Kasumi-1 (cell line): ENCODE results near the gene PEA15.
A peak's percentile ranks its signal among the peaks of the same experiment; 100 is the strongest.

Source experiments
- DNase-seq, 2 experiments: peaks; one replicate each; lab custom pipeline; 2025; lab: John Stamatoyannopoulos, UW

PEA15 gene

GRCh38 chr1:160205242-160206035, at the start of gene PEA15:
Gene PEA15, plus strand, starts transcription at chr1:160205384. Its CDS starts 6,161 bp downstream, at chr1:160211545.
- DNase-seq, result peak in 1 of 2 experiments; percentile 24

DNA sequence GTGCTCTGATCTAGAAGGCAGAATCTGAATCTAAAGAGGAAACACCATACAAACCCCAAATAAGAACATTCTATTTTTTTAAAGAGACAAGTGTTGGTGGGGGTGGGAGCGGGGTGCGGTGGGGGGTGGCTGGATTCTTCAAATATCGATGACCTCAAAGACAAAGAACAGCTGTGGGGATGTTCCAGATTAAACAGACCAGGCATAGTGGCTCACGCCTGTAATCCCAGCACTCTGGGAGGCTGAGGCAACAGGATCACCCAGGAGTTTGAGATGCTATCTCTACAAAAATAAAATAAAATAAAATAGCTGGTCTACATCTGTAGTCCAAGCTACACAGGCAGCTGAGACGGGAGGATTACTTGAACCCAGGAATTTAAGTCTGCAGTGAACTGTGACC, 48.8 kb upstream of the PEA15 start:
- DNase-seq, result no peak

DNA sequence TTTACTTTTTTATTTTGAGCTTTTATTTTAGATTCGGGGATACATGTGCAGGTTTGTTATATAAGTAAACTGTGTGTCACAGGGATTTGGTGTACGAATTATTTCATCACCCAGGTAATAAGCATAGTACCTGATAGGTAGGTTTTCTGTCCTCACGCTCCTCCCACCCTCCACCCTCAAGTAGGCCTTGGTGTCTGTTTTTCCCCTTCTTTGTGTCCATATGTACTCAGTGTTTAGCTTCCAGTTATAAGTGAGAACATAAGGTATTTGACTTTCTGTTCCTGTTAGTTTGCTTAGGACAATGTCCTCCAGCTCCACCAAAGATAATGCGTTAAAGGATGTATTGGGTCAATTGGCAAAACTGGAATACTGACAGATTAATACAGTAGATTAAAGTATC, 48.0 kb upstream of the PEA15 start:
- no peak for DNase-seq

- no peak for DNase-seq
Measured at GRCh38 chr1:160158031-160158430, 47.2 kb upstream of the PEA15 start.

- no peak for DNase-seq
Measured at GRCh38 chr1:160158534-160158933, 46.6 kb upstream of the PEA15 start.

DNA sequence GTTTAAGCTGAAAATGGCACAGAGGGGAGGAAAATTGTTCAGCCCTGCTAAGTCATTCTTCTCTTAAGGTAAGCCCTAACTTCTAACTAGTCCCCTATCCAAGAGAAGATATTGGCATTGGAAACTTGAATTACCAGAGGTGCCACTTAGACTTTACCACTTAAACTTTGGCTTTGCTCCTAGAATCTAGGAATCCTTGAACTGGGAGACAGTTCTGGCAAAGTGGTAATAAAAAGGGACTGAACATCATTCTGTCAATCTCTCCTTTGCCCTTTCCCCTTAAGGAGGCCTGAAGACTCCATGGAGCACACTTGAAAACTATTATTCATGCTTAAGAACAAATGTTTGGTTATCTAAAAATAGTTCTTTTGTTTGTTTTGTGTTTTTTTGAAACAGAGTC, 45.3 kb upstream of the PEA15 start:
- no peak for DNase-seq

DNA sequence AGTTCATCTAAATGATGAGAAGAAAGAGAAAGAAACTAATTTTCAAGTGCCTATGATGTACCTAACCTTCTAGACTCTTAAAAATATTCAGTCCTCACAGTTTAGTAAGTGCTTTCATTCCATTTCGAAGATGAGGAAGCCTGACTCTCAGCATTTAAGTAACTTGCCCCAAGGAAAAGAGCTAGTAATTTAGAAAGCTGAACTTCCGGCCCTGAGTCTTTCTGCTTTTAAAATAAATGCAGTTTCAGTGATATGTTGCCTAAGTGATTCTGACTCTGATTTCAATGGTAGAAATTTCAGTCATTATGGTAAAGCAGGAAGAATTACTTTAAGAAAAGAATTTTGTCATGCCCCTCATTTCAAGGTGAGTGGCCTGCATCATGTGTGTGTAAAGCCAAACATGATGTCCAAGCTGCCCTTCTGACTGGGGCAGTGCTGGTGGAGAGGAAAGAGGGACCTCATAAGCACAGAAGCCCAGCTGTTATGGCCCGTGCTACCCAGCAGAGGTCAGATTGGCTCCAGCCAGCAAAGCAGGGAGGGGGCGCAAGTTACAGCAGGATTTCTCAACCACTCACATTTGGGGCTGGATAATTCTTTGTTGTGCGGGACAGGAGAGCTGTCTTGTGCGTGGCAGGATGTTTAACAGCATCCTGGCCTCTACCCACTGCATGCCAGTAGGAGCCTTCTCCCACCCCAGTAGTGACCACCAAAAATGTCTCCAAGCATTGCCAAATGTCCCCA, 43.0 kb upstream of the PEA15 start:
- peak in 1 of 2 experiments; percentile 12 for DNase-seq

- DNase-seq, result no peak
Measured at GRCh38 chr1:160162931-160163330, 42.3 kb upstream of the PEA15 start.

- DNase-seq, result no peak
Measured at GRCh38 chr1:160163615-160164014, 41.6 kb upstream of the PEA15 start.

DNA sequence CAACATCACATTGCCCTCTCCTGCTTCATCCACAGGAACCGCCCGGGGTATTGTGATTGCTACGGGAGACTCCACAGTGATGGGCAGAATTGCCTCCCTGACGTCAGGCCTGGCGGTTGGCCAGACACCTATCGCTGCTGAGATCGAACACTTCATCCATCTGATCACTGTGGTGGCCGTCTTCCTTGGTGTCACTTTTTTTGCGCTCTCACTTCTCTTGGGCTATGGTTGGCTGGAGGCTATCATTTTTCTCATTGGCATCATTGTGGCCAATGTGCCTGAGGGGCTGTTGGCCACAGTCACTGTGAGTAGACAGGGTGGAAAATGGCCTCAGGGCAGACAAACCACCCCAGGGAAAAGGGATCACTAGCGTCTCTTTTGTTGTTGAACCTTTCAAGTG, 41.1 kb upstream of the PEA15 start:
- no peak for DNase-seq

- DNase-seq, result no peak
Measured at GRCh38 chr1:160166166-160166868, 38.9 kb upstream of the PEA15 start.

DNA sequence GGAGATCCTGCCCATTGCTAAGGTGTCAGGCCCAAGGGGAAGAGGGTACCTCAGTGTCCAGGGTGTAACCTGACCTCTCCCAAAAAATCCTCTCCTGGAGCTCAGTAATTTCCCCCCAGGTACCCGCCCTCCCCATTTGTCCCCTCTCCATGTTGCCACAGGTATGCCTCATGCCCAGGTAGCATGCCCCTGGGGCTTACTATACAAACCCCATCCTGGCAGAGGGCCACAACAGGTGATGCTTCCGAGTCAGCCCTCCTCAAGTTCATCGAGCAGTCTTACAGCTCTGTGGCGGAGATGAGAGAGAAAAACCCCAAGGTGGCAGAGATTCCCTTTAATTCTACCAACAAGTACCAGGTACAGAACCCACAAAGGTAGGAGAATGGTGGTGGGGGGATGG, 38.1 kb upstream of the PEA15 start:
- DNase-seq, result no peak

GRCh38 chr1:160167580-160167979, 37.6 kb upstream of the PEA15 start:
- peak in 1 of 2 experiments; percentile 22 for DNase-seq

DNA sequence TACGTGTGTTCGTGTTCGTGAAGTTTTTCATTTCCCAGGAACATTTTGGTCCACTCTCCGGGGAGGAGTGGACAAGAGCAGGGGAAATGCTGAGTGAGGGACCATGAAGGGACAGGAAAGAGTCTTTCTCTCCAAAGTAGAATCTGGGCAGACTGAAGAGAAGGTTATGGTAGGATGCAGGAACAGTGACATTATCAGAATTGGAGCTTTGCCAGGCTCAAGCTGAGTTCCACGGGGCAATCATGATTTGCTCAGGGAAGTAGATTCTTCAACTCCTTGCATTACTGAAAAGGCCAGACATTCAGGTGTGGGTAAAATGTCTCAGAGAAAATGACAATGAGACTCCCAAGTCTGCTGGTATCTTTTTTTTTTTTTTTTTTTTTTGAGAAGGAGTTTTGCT, 37.2 kb upstream of the PEA15 start:
- DNase-seq, result no peak

GRCh38 chr1:160168609-160169369, 36.4 kb upstream of the PEA15 start:
- no peak for DNase-seq

GRCh38 chr1:160169553-160170399, 35.4 kb upstream of the PEA15 start:
- DNase-seq, result peak; percentile 7 to 21

DNA sequence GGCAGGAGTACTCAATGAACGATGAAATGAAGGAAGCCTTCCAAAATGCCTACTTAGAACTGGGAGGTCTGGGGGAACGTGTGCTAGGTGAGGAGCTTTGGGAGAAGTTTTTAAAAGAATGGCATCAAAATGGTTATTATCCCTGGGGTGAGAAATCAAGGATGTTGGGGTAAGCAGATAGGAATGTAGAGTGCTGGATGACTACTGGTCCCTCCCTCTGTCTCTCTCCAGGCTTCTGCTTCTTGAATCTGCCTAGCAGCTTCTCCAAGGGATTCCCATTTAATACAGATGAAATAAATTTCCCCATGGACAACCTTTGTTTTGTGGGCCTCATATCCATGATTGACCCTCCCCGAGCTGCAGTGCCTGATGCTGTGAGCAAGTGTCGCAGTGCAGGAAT, 33.8 kb upstream of the PEA15 start:
- DNase-seq, result no peak

GRCh38 chr1:160171980-160172379, 33.2 kb upstream of the PEA15 start:
- DNase-seq, result no peak

DNA sequence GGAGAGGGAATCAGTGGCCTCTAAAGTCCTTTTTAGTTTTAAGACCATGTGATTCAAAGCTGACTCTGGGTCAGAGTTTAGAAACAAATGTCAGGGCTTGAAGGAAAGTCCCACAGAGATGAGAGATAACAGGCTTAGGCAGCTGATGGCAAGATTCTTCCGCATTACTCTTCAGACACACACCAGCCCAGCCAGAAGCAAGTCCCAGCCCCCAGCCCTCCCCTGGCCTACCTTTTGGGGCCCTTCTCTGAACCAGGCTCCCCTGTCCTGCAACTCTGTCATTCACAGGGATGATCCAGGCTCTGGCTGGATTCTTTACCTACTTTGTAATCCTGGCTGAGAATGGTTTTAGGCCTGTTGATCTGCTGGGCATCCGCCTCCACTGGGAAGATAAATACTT, 28.0 kb upstream of the PEA15 start:
- DNase-seq, result no peak

DNA sequence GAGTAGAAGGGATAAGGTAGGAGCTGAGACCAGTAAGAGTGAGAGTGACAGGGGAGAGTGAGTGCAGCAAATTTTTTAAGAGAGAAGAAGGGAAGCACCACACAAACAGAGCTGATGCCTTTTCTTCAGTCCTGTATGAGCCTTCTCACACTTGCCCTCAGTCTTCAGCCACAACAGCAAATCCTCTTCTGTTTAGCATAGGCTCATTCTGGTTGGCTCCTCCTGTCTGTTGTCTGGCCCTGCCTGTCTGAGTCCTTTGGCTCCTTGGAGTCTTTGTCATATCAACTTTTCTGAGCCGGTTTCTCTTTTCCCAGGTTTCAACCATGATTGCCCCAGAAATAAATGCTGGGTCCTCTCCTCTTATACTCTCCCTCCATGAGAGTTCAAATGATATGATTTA, 27.5 kb upstream of the PEA15 start:
- DNase-seq, result no peak

- DNase-seq, result no peak
Measured at GRCh38 chr1:160178731-160179130, 26.5 kb upstream of the PEA15 start.
